Ovary (tissue), 3 donors: ENCODE measurements around the gene SLAMF9.
"Not testable (repeated sequence)": the region's sequence is repeated elsewhere in the genome, so short reads cannot be mapped to it uniquely, and the experiment has no call there.

Source experiments
- CTCF ChIP-seq, 3 donors: fragments of 450-650 bp in 2 of 3; fragments of 200-600 bp in 1 of 3; IDR thresholded peaks; one replicate each; pipeline versions ENCODE4 v1.5.1 to v1.8.0; 2016 to 2022; ENCODE audit warnings: antibody characterized with exemption in 3 of 3, mild to moderate bottlenecking in 1 of 3
- POLR2A ChIP-seq: fragments of 450-650 bp; IDR thresholded peaks from one replicate; pipeline ENCODE4 v1.6.1; 2017; ENCODE audit warnings: antibody characterized with exemption, mild to moderate bottlenecking, moderate library complexity
- donor health status: DM: no; HTN: no; CAD: no.

GRCh38 chr1:159904036-159904435 is 50.0 kb downstream of the SLAMF9 start:
- not testable (repeated sequence) for TF ChIP-seq POLR2A; CTCF (IDR thresholded peaks at IDR 0.05)
